Urinary bladder (tissue), 4 donors: ENCODE measurements around the gene TELO2. TPM values are rescaled to one million over a fixed set of nuclear protein-coding genes. Genes with fewer than 3 reads are reported as not detected.

Experiments
- DNase-seq: peaks from one replicate; pipeline ENCODE4 v3.0.0-alpha.2; 2015; ENCODE audit errors: extremely low spot score
- H3K27ac ChIP-seq: one replicate; pipeline ENCODE4 v1.5.1; 2013; ENCODE audit warnings: low read depth, mild to moderate bottlenecking, moderate library complexity
- H3K36me3 ChIP-seq: one replicate; pipeline ENCODE4 v1.6.1; 2013; ENCODE audit warnings: mild to moderate bottlenecking, moderate library complexity; ENCODE audit not compliant: insufficient read depth
- H3K4me1 ChIP-seq: one replicate; pipeline ENCODE4 v1.6.1; 2013; ENCODE audit warnings: mild to moderate bottlenecking, moderate library complexity; ENCODE audit not compliant: insufficient read depth
- H3K4me3 ChIP-seq: one replicate; pipeline ENCODE4 v1.5.1; 2013; ENCODE audit warnings: low read depth, low read length
- WGBS: extraction: QIAGEN DNeasy Blood & Tissue Kit; methylation state at CpG from one replicate; pipeline ENCODE4 v1.1.7; 2013; 5-methylcytosine and 5-hydroxymethylcytosine counted together
- polyA plus RNA-seq: library from polyadenylated mRNA; stranded (reverse); fragments of 200-250 nt; gene quantifications from one replicate; pipeline ENCODE4 v1.2.3, GENCODE V29; 2013
- total RNA-seq: library from RNA; depleted of rRNA; stranded (reverse); fragments of >200 nt; gene quantifications from one replicate; pipeline ENCODE4 v1.2.3, GENCODE V29; 2014
- donor health status: healthy with polysubstance abuse.
- donor health status: healthy.

The TELO2 gene
- total and polyA plus RNA-seq, 2 donors, result 10.6 to 39.7 TPM

- Histone ChIP-seq H3K4me3 (no peak overlapping the region), H3K4me1 (no peaks in the 10 kb centered on the region), H3K36me3 (peaks cover 3% of the 10 kb centered on the region), H3K27ac (no peak overlapping the region)
- no peak for DNase-seq
- 90% methylated on average over 35 of the region's 35 CpGs for WGBS
Measured at GRCh38 chr16:1539720-1540555, 46.8 kb downstream of the TELO2 start.

DNA sequence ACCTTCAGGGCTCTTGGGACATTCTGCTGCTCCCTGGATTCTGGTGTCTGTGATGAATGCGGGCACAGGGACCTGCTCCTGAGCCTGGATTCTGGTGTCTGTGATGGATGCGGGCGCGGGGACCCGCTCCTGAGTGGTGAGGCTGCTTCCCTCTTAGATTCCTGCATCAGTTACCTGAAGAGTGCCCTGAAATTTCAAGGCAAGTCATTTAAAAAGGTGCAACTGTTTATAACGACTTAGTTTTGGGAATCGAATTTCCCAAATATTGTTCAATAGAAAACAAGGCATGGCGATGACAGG, 47.3 kb downstream of the TELO2 start:
- no peak overlapping the region for H3K27ac ChIP-seq
- peaks cover 3% of the 10 kb centered on the region for H3K36me3 ChIP-seq
- DNase-seq, result no peak
- no peaks in the 10 kb centered on the region for H3K4me1 ChIP-seq
- 97% methylated on average over 8 of the region's 8 CpGs for WGBS
- H3K4me3 ChIP-seq, result no peak overlapping the region

DNA sequence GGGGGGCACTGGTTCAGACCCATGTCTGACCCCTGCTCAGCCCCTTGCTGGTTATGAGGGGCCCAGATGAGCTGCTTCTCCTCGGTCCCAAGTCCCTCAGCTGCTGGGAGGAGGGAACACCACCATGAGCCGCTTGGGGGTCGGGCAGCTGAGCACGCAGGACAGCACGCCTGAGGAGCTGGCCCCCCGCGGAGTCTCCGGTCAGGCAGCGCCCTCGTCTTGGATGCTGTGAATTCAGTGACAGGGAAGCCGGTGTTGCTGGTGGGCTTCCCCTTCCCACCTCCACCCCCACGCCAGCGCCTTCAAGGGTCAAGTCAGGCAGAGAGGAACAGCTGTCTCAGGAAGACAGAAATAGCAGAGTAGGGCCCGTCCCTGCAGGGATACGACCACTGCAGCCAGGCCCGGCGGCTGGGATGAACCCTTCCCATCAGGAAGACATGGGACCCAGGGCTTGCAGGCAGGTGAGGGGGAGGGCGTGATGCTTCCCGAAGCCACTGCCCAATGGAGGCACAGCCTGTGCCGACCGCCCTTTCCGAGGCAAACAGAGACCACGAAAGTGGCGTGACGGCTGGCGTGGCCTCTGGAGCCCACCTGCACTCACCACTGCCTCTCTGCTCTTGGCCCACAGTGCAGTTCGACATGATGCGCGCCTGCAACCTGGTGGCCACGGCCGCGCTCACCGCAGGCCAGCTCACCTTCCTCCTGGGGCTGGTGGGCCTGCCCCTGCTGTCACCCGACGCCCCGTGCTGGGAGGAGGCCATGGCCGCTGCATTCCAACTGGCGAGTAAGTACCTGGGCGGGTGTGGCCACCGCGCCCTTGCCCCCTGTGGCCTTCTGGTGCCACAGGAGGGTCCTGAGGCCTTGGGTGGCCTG, 48.4 kb downstream of the TELO2 start:
- no peak overlapping the region for H3K4me3 ChIP-seq
- H3K4me1 ChIP-seq, result no peaks in the 10 kb centered on the region
- H3K36me3 ChIP-seq, result peaks cover 3% of the 10 kb centered on the region
- 88% methylated on average over 41 of the region's 41 CpGs for WGBS
- H3K27ac ChIP-seq, result no peak overlapping the region
- DNase-seq, result no peak

GRCh38 chr16:1542166-1542500, 49.0 kb downstream of the TELO2 start:
- peaks cover 3% of the 10 kb centered on the region for H3K36me3 ChIP-seq
- DNase-seq, result no peak
- 88% methylated on average over 2 of the region's 2 CpGs for WGBS
- H3K27ac ChIP-seq, result no peak overlapping the region
- no peak overlapping the region for H3K4me3 ChIP-seq
- no peaks in the 10 kb centered on the region for H3K4me1 ChIP-seq

- Histone ChIP-seq H3K36me3 (peaks cover 3% of the 10 kb centered on the region), H3K4me3 (no peak overlapping the region), H3K4me1 (no peaks in the 10 kb centered on the region), H3K27ac (peak overlapping the region; percentile 61)
- WGBS, result 91% methylated on average over 18 of the region's 18 CpGs
- DNase-seq, result no peak
Measured at GRCh38 chr16:1542533-1542932, 49.4 kb downstream of the TELO2 start.

GRCh38 chr16:1543085-1543896, 50.1 kb downstream of the TELO2 start:
- Histone ChIP-seq H3K36me3 (peaks cover 3% of the 10 kb centered on the region), H3K4me1 (no peaks in the 10 kb centered on the region), H3K27ac (peak overlapping the region; percentile 61), H3K4me3 (no peak overlapping the region)
- WGBS, result 54% methylated on average over 30 of the region's 30 CpGs
- DNase-seq, result no peak

- Histone ChIP-seq H3K27ac (peak overlapping the region; percentile 95), H3K36me3 (peaks cover 3% of the 10 kb centered on the region), H3K4me3 (no peak overlapping the region), H3K4me1 (no peaks in the 10 kb centered on the region)
- WGBS, result 26% methylated on average over 26 of the region's 26 CpGs
- peak; percentile 59 for DNase-seq
Measured at GRCh38 chr16:1545044-1546040, 52.2 kb downstream of the TELO2 start.

DNA sequence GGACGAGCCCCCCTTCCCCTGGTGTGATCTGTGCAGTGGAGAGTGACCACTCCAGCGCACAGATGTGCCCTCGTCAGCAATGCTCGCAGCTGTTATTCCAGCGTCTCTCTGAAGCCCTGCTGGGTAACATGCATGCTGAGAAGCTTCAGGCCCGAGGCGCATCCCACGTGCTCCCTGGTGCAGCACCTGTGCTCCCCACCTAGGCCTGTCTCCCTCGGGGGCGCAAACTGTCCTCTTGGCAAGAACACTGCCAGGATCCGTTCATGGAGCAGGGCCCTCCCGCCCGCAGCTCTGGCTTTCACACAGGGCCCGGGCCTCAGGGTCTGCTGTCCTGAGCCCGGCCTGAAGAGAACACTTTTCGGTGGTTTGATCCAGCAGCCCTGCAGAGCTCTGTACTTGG, 53.3 kb downstream of the TELO2 start:
- 84% methylated on average over 16 of the region's 16 CpGs for WGBS
- Histone ChIP-seq H3K27ac (peak overlapping the region; percentile 18), H3K4me1 (no peaks in the 10 kb centered on the region), H3K36me3 (peaks cover 3% of the 10 kb centered on the region), H3K4me3 (no peak overlapping the region)
- DNase-seq, result no peak

- no peak for DNase-seq
- WGBS, result 66% methylated on average over 5 of the region's 5 CpGs
- peak overlapping the region; percentile 63 for H3K27ac ChIP-seq
- no peak overlapping the region for H3K4me3 ChIP-seq
- no peaks in the 10 kb centered on the region for H3K4me1 ChIP-seq
- peaks cover 3% of the 10 kb centered on the region for H3K36me3 ChIP-seq
Measured at GRCh38 chr16:1548233-1548632, 55.1 kb downstream of the TELO2 start.

- H3K4me1 ChIP-seq, result no peaks in the 10 kb centered on the region
- H3K4me3 ChIP-seq, result no peak overlapping the region
- 76% methylated on average over 23 of the region's 23 CpGs for WGBS
- DNase-seq, result no peak
- peaks cover 3% of the 10 kb centered on the region for H3K36me3 ChIP-seq
- peak overlapping the region; percentile 76 for H3K27ac ChIP-seq
Measured at GRCh38 chr16:1548727-1549126, 55.6 kb downstream of the TELO2 start.

DNA sequence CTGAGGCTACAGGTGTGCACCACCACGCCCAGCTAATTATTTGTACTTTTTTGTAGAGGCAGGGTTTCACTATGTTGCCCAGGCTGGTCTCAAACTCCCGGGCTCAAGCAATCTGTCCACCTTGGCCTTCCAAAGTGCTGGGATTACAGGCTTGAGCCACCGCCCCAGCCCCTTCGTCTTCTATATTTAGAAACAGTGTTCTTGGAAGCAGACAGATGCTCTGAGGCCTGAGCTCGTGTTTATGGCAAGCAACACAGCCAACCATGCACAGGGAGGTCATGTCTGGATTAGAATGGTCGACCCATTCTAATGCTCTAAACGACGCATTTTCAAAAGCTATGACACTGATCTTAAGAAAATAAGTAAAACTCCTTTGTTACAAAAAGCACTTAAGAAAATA, 56.9 kb downstream of the TELO2 start:
- 34% methylated on average over 8 of the region's 8 CpGs for WGBS
- H3K4me1 ChIP-seq, result no peaks in the 10 kb centered on the region
- no peak overlapping the region for H3K4me3 ChIP-seq
- H3K27ac ChIP-seq, result peak overlapping the region; percentile 68
- H3K36me3 ChIP-seq, result peaks cover 3% of the 10 kb centered on the region
- no peak for DNase-seq

GRCh38 chr16:1550696-1551095, 57.5 kb downstream of the TELO2 start:
- H3K4me1 ChIP-seq, result no peaks in the 10 kb centered on the region
- 95% methylated on average over 15 of the region's 15 CpGs for WGBS
- peaks cover 3% of the 10 kb centered on the region for H3K36me3 ChIP-seq

More at GRCh38 chr16:1550696-1551095, 57.5 kb downstream of the TELO2 start:
- H3K27ac ChIP-seq, result no peak overlapping the region
- no peak overlapping the region for H3K4me3 ChIP-seq
- no peak for DNase-seq
